Tibial artery (tissue), 4 donors: ENCODE results near the gene GLIPR1L1.

ENCODE experiments used
- DNase-seq, 2 donors: peaks; one replicate each; pipeline ENCODE4 v3.0.0-alpha.2; 2019
- H3K27ac ChIP-seq, 2 donors: fragments of 200-600 bp; sonication (generic) in 1 of 2; 1 replicate in 1 of 2; 2 replicates in 1 of 2; pipeline ENCODE4 v1.5.1; 2018 to 2019; ENCODE audit warnings: mild to moderate bottlenecking in 1 of 2
- H3K27me3 ChIP-seq, 2 donors: fragments of 200-600 bp; sonication (generic) in 1 of 2; one replicate each; pipeline versions ENCODE4 v1.5.1 to v1.6.0; 2016 to 2019
- H3K36me3 ChIP-seq, 3 donors: fragments of 200-600 bp; sonication (generic) in 2 of 3; one replicate each; pipeline ENCODE4 v1.5.1; 2016 to 2019; ENCODE audit warnings: mild to moderate bottlenecking in 2 of 3
- H3K4me1 ChIP-seq, 4 donors: fragments of 200-600 bp; sonication (generic) in 2 of 4; 1 replicate in 3 of 4; 2 replicates in 1 of 4; pipeline ENCODE4 v1.5.1; 2016 to 2019
- H3K4me3 ChIP-seq, 2 donors: fragments of 200-600 bp; sonication (generic) in 1 of 2; 1 replicate in 1 of 2; 2 replicates in 1 of 2; pipeline ENCODE4 v1.5.1; 2018 to 2019; ENCODE audit warnings: mild to moderate bottlenecking in 2 of 2
- H3K9me3 ChIP-seq, 3 donors: fragments of 200-600 bp; sonication (generic) in 1 of 3; one replicate each; pipeline ENCODE4 v1.5.1; 2016 to 2019
- CTCF ChIP-seq, 2 experiments: fragments of 200-600 bp in 1 of 2; fragments of 450-650 bp in 1 of 2; IDR thresholded peaks; one replicate each; pipeline ENCODE4 v1.5.1; 2017 to 2019; ENCODE audit warnings: antibody characterized with exemption in 2 of 2, mild to moderate bottlenecking in 1 of 2, moderate library complexity in 1 of 2
- intact Hi-C: fragments of 100-400 bp; cut with DNase I; formaldehyde crosslinking; loops from one replicate; pipeline ENCODE4 v1.15.0; 2023; ENCODE audit warnings: low total_unique reads

GLIPR1L1 gene

DNA sequence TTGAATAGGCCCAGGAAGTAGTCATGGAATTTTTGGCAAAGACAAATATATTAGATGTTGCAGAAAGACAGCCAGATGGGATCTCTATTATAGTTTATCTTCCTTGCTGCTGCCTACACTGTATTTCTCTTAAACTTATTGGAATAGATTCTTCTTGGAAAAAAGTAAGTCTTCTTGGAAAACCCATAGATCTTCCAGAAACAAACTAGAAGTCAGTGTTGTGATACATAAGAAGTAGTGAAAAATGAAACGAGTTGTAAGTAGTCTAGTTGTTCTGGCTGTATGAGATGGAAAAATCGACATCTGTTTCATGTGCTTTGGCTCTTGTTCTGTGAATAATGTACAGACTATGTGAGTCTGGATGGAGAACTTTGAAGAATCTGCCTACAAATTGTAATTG lies 85.4 kb downstream of the GLIPR1L1 start:
- H3K9me3 ChIP-seq: no peaks in the 10 kb centered on the region
- intact Hi-C loops: no loop called here
- H3K36me3 ChIP-seq: no peaks in the 10 kb centered on the region
- no peaks in the 10 kb centered on the region for H3K27me3 ChIP-seq
- TF ChIP-seq CTCF (IDR thresholded peaks at IDR 0.05): no peak
- no peak for DNase-seq
- no peak overlapping the region for H3K4me3 ChIP-seq
- H3K4me1 ChIP-seq: peaks cover 0 to 14% (median 2%) of the 10 kb centered on the region in 4 donors
- H3K27ac ChIP-seq: peak overlapping the region in 1 of 2 donors; percentile 15
